ENCODE data around the gene WWOX.

Gene WWOX

GRCh38 chr16:78206623-78207223, 107.3 kb downstream of the WWOX start:
- Histone ChIP-seq H3K27me3 (replicated peaks; ENCODE audit: control insufficient read depth, insufficient read depth, low read length) (no peaks in the 10 kb centered on the region), H3K4me3 (replicated peaks; ENCODE audit: low read depth, low read length) (no peak overlapping the region), H3K36me3 (ENCODE audit: control insufficient read depth, insufficient read depth, low read length) (no peaks in the 10 kb centered on the region)
- DNase-seq (ENCODE audit: extremely low read depth, insufficient read length) = no peak
- no peak for TF ChIP-seq CTCF (IDR thresholded peaks at IDR 0.05; ENCODE audit: insufficient read depth, low read length, poor library complexity, severe bottlenecking)

GRCh38 chr16:78209951-78210661, 110.7 kb downstream of the WWOX start:
- no peaks in the 10 kb centered on the region for H3K36me3 ChIP-seq (ENCODE audit: control insufficient read depth, insufficient read depth, low read length)
- DNase-seq (ENCODE audit: extremely low read depth, insufficient read length) = no peak
- TF ChIP-seq CTCF (IDR thresholded peaks at IDR 0.05; ENCODE audit: insufficient read depth, low read length, poor library complexity, severe bottlenecking) = no peak
- no peaks in the 10 kb centered on the region for H3K27me3 ChIP-seq (replicated peaks; ENCODE audit: control insufficient read depth, insufficient read depth, low read length)
- no peak overlapping the region for H3K4me3 ChIP-seq (replicated peaks; ENCODE audit: low read depth, low read length)

GRCh38 chr16:78211020-78211599, 111.7 kb downstream of the WWOX start:
- no peak for DNase-seq (ENCODE audit: extremely low read depth, insufficient read length)
- no peak overlapping the region for H3K4me3 ChIP-seq (replicated peaks; ENCODE audit: low read depth, low read length)

GRCh38 chr16:78211946-78212345, 112.5 kb downstream of the WWOX start:
- H3K36me3 ChIP-seq (ENCODE audit: control insufficient read depth, insufficient read depth, low read length) = no peaks in the 10 kb centered on the region
- TF ChIP-seq CTCF (IDR thresholded peaks at IDR 0.05; ENCODE audit: insufficient read depth, low read length, poor library complexity, severe bottlenecking) = no peak
- no peaks in the 10 kb centered on the region for H3K27me3 ChIP-seq (replicated peaks; ENCODE audit: control insufficient read depth, insufficient read depth, low read length)
- no peak for DNase-seq (ENCODE audit: extremely low read depth, insufficient read length)
- no peak overlapping the region for H3K4me3 ChIP-seq (replicated peaks; ENCODE audit: low read depth, low read length)

More at GRCh38 chr16:78211020-78211599, 111.7 kb downstream of the WWOX start:
- TF ChIP-seq CTCF (IDR thresholded peaks at IDR 0.05; ENCODE audit: insufficient read depth, low read length, poor library complexity, severe bottlenecking) = no peak
- Histone ChIP-seq H3K27me3 (replicated peaks; ENCODE audit: control insufficient read depth, insufficient read depth, low read length) (no peaks in the 10 kb centered on the region), H3K36me3 (ENCODE audit: control insufficient read depth, insufficient read depth, low read length) (no peaks in the 10 kb centered on the region)

- no peak for DNase-seq (ENCODE audit: extremely low read depth, insufficient read length)
- Histone ChIP-seq H3K36me3 (ENCODE audit: control insufficient read depth, insufficient read depth, low read length) (no peaks in the 10 kb centered on the region), H3K4me3 (replicated peaks; ENCODE audit: low read depth, low read length) (no peak overlapping the region), H3K27me3 (replicated peaks; ENCODE audit: control insufficient read depth, insufficient read depth, low read length) (no peaks in the 10 kb centered on the region)
- TF ChIP-seq CTCF (IDR thresholded peaks at IDR 0.05; ENCODE audit: insufficient read depth, low read length, poor library complexity, severe bottlenecking) = no peak
These were observed 113.2 kb downstream of the WWOX start for GRCh38 chr16:78212674-78213073.
